WTC11 (cell line): ENCODE measurements around the gene ZNF804B. TPM values are rescaled to one million over a fixed set of nuclear protein-coding genes. Genes with fewer than 3 reads are reported as not detected.

Source experiments
- ATAC-seq: fragments of 200-7000 bp; cut with Tn5 transposase; 2 replicates; pipeline ENCODE4 v1.10.0; 2021; ENCODE audit warnings: mild to moderate bottlenecking, moderate library complexity
- CTCF ChIA-PET: fragments of 300-600 bp; sonication (Branson Sonifier 250); formaldehyde crosslinking; loops from one replicate; lab custom pipeline; 2021; ENCODE audit warnings: antibody characterized with exemption; lab: Charles Lee
- POLR2A ChIA-PET: fragments of 350-600 bp; sonication (Branson Sonifier 250); formaldehyde crosslinking; loops from one replicate; lab custom pipeline; 2021; ENCODE audit warnings: antibody characterized with exemption; lab: Charles Lee
- DNase-seq: peaks from one replicate; pipeline ENCODE4 v3.0.0; 2021; ENCODE audit warnings: low spot score
- H3K27ac Mint-ChIP-seq: 2 replicates; pipeline ENCODE4 v1.8.0; 2021; ENCODE audit warnings: mixed read lengths
- H3K27me3 Mint-ChIP-seq: 2 replicates; pipeline ENCODE4 v1.8.0; 2021; ENCODE audit warnings: low read depth, mild to moderate bottlenecking, moderate library complexity, mixed read lengths
- H3K36me3 Mint-ChIP-seq: 2 replicates; pipeline ENCODE4 v1.8.0; 2021; ENCODE audit warnings: mixed read lengths
- H3K4me1 Mint-ChIP-seq: 2 replicates; pipeline ENCODE4 v1.8.0; 2022; ENCODE audit warnings: mixed read lengths
- H3K4me3 Mint-ChIP-seq: 2 replicates; pipeline ENCODE4 v1.8.0; 2021; ENCODE audit warnings: mild to moderate bottlenecking, moderate library complexity, mixed read lengths
- H3K9me3 Mint-ChIP-seq: 2 replicates; pipeline ENCODE4 v1.8.0; 2021; ENCODE audit warnings: mixed read lengths
- AFF4 ChIP-seq: sonication (generic); formaldehyde crosslinking; IDR thresholded peaks from 2 replicates; pipeline ENCODE4 v1.8.1; 2023; ENCODE audit warnings: mild to moderate bottlenecking, missing genetic modification reagents, borderline replicate concordance
- ATF1 ChIP-seq: sonication (generic); formaldehyde crosslinking; IDR thresholded peaks from 2 replicates; pipeline ENCODE4 v1.8.1; 2023; ENCODE audit warnings: mild to moderate bottlenecking, moderate library complexity, missing genetic modification reagents
- ATF6 ChIP-seq: sonication (generic); formaldehyde crosslinking; IDR thresholded peaks from 2 replicates; pipeline ENCODE4 v1.8.1; 2023; ENCODE audit warnings: mild to moderate bottlenecking, missing genetic modification reagents
- CBFB ChIP-seq: sonication (generic); formaldehyde crosslinking; IDR thresholded peaks from 2 replicates; pipeline ENCODE4 v1.8.1; 2022; ENCODE audit warnings: mild to moderate bottlenecking, low read depth, missing genetic modification reagents
- CTCF ChIP-seq: fragments of 200-600 bp; IDR thresholded peaks from 2 replicates; pipeline ENCODE4 v1.8.0; 2022; ENCODE audit warnings: antibody characterized with exemption
- ERG ChIP-seq: fragments of 250-450 bp; sonication (Bioruptor Pico); IDR thresholded peaks from 2 replicates; pipeline ENCODE4 v1.8.0; 2021; ENCODE audit warnings: mild to moderate bottlenecking
- ESRRA ChIP-seq: sonication (generic); formaldehyde crosslinking; IDR thresholded peaks from 2 replicates; pipeline ENCODE4 v1.8.1; 2022; ENCODE audit warnings: mild to moderate bottlenecking, missing genetic modification reagents, borderline replicate concordance
- FOXP1 ChIP-seq: sonication (generic); formaldehyde crosslinking; IDR thresholded peaks from 2 replicates; pipeline ENCODE4 v1.8.0; 2022; ENCODE audit warnings: missing genetic modification reagents, mild to moderate bottlenecking, moderate library complexity, borderline replicate concordance
- GRHL2 ChIP-seq: fragments of 250-450 bp; sonication (Bioruptor Pico); IDR thresholded peaks from 2 replicates; pipeline ENCODE4 v1.8.0; 2022; ENCODE audit warnings: mild to moderate bottlenecking, moderate library complexity; ENCODE audit not compliant: insufficient replicate concordance, severe bottlenecking
- HMGXB4 ChIP-seq: sonication (generic); formaldehyde crosslinking; IDR thresholded peaks from 2 replicates; pipeline ENCODE4 v1.8.1; 2023; ENCODE audit warnings: mild to moderate bottlenecking, moderate library complexity, missing genetic modification reagents
- PREB ChIP-seq: sonication (generic); formaldehyde crosslinking; IDR thresholded peaks from 2 replicates; pipeline ENCODE4 v1.8.1; 2022; ENCODE audit warnings: mild to moderate bottlenecking, missing genetic modification reagents, moderate library complexity, borderline replicate concordance
- PRRX2 ChIP-seq: fragments of 250-450 bp; sonication (Bioruptor Pico); IDR thresholded peaks from 2 replicates; pipeline ENCODE4 v1.8.0; 2021; ENCODE audit warnings: mild to moderate bottlenecking
- TEAD1 ChIP-seq: sonication (generic); formaldehyde crosslinking; IDR thresholded peaks from 2 replicates; pipeline ENCODE4 v1.8.0; 2022; ENCODE audit warnings: mild to moderate bottlenecking, missing genetic modification reagents
- ZBTB21 ChIP-seq: sonication (generic); formaldehyde crosslinking; IDR thresholded peaks from 2 replicates; pipeline ENCODE4 v1.8.1; 2023; ENCODE audit warnings: mild to moderate bottlenecking, missing genetic modification reagents, borderline replicate concordance
- ZMAT4 ChIP-seq: fragments of 250-450 bp; sonication (Bioruptor Pico); IDR thresholded peaks from 2 replicates; pipeline ENCODE4 v1.9.0; 2021; ENCODE audit warnings: mild to moderate bottlenecking
- ZNF512 ChIP-seq: sonication (generic); formaldehyde crosslinking; IDR thresholded peaks from 2 replicates; pipeline ENCODE4 v1.8.1; 2022; ENCODE audit warnings: missing genetic modification reagents, borderline replicate concordance
- ZSCAN18 ChIP-seq: fragments of 250-450 bp; sonication (Bioruptor Pico); IDR thresholded peaks from 2 replicates; pipeline ENCODE4 v2.1.2; 2022; ENCODE audit warnings: mild to moderate bottlenecking, moderate library complexity
- total RNA-seq: library from RNA; stranded (reverse); gene quantifications from 3 replicates; pipeline ENCODE4 v1.2.3, GENCODE V29; 2021

ZNF804B gene
- total RNA-seq, 1 experiment from 2014 or later, result 0.04 TPM

- TF ChIP-seq ATF6 (no peak), ESRRA (no peak), PRRX2 (no peak), ZMAT4 (CRISPR knock-in tag) (no peak)
Measured at GRCh38 chr7:89283302-89283701, 523.8 kb downstream of the ZNF804B start (continued).

- POLR2A ChIA-PET, result no interaction called here
- ATAC-seq (no peak), DNase-seq (no peak)
- no peaks in the 10 kb centered on the region for H3K36me3 Mint-ChIP-seq
- H3K27me3 Mint-ChIP-seq, result no peaks in the 10 kb centered on the region
- H3K4me1 Mint-ChIP-seq, result peaks cover 13% of the 10 kb centered on the region
- CTCF ChIA-PET, result no interaction called here
- H3K4me3 Mint-ChIP-seq, result no peak overlapping the region
- no peak for TF ChIP-seq ZNF512 (CRISPR knock-in tag)
- no peak for TF ChIP-seq PREB (CRISPR knock-in tag)
- TF ChIP-seq FOXP1 (CRISPR knock-in tag), result no peak
- no peak for TF ChIP-seq ZBTB21 (CRISPR knock-in tag)
- no peak for TF ChIP-seq HMGXB4
- no peak for TF ChIP-seq CTCF
- TF ChIP-seq AFF4 (CRISPR knock-in tag), result no peak
- no peak for TF ChIP-seq TEAD1 (CRISPR knock-in tag)
- TF ChIP-seq ERG, result no peak
- TF ChIP-seq GRHL2, result no peak
- TF ChIP-seq CBFB (CRISPR knock-in tag), result no peak
- TF ChIP-seq ATF1 (CRISPR knock-in tag), result no peak
- no peak for TF ChIP-seq ZSCAN18
- H3K9me3 Mint-ChIP-seq, result no peaks in the 10 kb centered on the region
- H3K27ac Mint-ChIP-seq, result no peak overlapping the region
Measured at GRCh38 chr7:89308535-89308934, 549.0 kb downstream of the ZNF804B start.
